ENCODE results near the gene TRIM41.

DNA sequence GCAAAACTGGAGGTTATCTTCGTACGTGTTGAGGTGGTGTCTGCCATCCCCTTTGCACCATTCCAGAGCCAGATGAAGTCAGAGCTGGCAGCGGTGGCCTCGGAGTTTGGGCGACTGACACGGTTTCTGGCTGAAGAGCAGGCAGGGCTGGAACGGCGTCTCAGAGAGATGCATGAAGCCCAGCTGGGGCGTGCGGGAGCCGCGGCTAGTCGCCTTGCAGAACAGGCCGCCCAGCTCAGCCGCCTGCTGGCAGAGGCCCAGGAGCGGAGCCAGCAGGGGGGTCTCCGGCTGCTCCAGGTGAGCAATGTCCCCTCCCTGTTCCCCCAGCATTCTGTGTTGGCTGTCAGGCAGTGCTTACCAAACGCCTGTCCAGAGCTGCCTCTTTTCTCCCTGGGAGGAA is 9.5 kb downstream of the TRIM41 start:
- no peak for TF ChIP-seq POLR2A (IDR thresholded peaks at IDR 0.05; ENCODE audit: low read length)
- TF ChIP-seq GATA1 (IDR thresholded peaks at IDR 0.05; ENCODE audit: low read depth, low read length) = no peak

All from erythroblast (primary cell).